Panc1 (cell line): Measurements from ENCODE around the gene HUNK. TPM values are rescaled to one million over a fixed set of nuclear protein-coding genes. Genes with fewer than 3 reads are reported as not detected.
"Not testable (repeated sequence)": the region's sequence is repeated elsewhere in the genome, so short reads cannot be mapped to it uniquely, and the experiment has no call there.

Source experiments
- ATAC-seq: fragments of 200-7000 bp; cut with Tn5 transposase; 2 replicates; pipeline ENCODE4 v1.9.1; 2020; ENCODE audit warnings: mild to moderate bottlenecking, moderate library complexity
- BruUV-seq: library from RNA; stranded (reverse); fragments of 400-500 nt; replicated peaks from 2 replicates; lab custom pipeline; 2021; lab: Mats Ljungman, UMichigan
- CTCF ChIA-PET: fragments of 300-600 bp; sonication (Branson Sonifier 250); formaldehyde crosslinking; loops from one replicate; lab custom pipeline; 2022; ENCODE audit warnings: antibody characterized with exemption; lab: Charles Lee
- POLR2A ChIA-PET: fragments of 300-600 bp; sonication (Branson Sonifier 250); formaldehyde crosslinking; loops from one replicate; lab custom pipeline; 2022; ENCODE audit warnings: antibody characterized with exemption; lab: Charles Lee
- DNase-seq: peaks from one replicate; pipeline ENCODE4 v3.0.0-alpha.2; 2010; ENCODE audit warnings: low read depth, low spot score
- H3K27ac ChIP-seq: 2 replicates; pipeline ENCODE4 v1.5.1; 2011; ENCODE audit warnings: mild to moderate bottlenecking, low read length, inconsistent platforms
- H3K27me3 ChIP-seq: fragments of 200-500 bp; sonication (Bioruptor generic); 2 replicates; pipeline ENCODE4 v1.6.0; 2014; ENCODE audit warnings: low read length, inconsistent platforms; ENCODE audit not compliant: control insufficient read depth, insufficient read depth
- H3K36me3 ChIP-seq: fragments of 200-500 bp; sonication (Bioruptor generic); 2 replicates; pipeline ENCODE4 v1.5.1; 2014; ENCODE audit warnings: inconsistent platforms, mild to moderate bottlenecking, low read length, moderate library complexity; ENCODE audit not compliant: control insufficient read depth, insufficient read depth
- H3K4me1 ChIP-seq: 2 replicates; pipeline ENCODE4 v1.5.1; 2011; ENCODE audit warnings: inconsistent platforms, mild to moderate bottlenecking, low read length, moderate library complexity; ENCODE audit not compliant: control insufficient read depth, insufficient read depth
- H3K4me3 ChIP-seq, 2 experiments: 2 replicates each; pipeline ENCODE4 v1.5.1; 2011 to 2012; ENCODE audit warnings: low read depth in 2 of 2, low read length in 2 of 2, mild to moderate bottlenecking in 2 of 2, inconsistent platforms in 1 of 2, moderate library complexity in 1 of 2
- H3K9me3 ChIP-seq: fragments of 200-500 bp; sonication (Bioruptor generic); 2 replicates; pipeline ENCODE4 v1.5.1; 2014; ENCODE audit warnings: low read depth, mild to moderate bottlenecking, inconsistent platforms, low read length, moderate library complexity; ENCODE audit not compliant: control insufficient read depth, insufficient read depth
- POLR2AphosphoS5 ChIP-seq: IDR thresholded peaks from 2 replicates; pipeline ENCODE4 v1.6.1; 2012; ENCODE audit warnings: mild to moderate bottlenecking, low read depth, low read length, moderate library complexity
- SIN3A ChIP-seq: IDR thresholded peaks from 2 replicates; pipeline ENCODE4 v1.6.1; 2012; ENCODE audit warnings: low read depth, mild to moderate bottlenecking, low read length, moderate library complexity, borderline replicate concordance; ENCODE audit not compliant: insufficient read depth
- TCF7L2 ChIP-seq: IDR thresholded peaks from 2 replicates; pipeline ENCODE4 v1.6.1; 2011; ENCODE audit warnings: mild to moderate bottlenecking, low read depth, low read length, inconsistent platforms
- in situ Hi-C: cut with HindIII; loops from 2 replicates; pipeline ENCODE4 v1.10.0; 2016; ENCODE audit warnings: low sequenced_read_pairs, low pct_unique_long_range_greater_than_20kb
- intact Hi-C: fragments of 100-400 bp; cut with micrococcal nuclease; formaldehyde crosslinking; loops from one replicate; pipeline ENCODE4 v1.10.0; 2022; ENCODE audit not compliant: unreplicated experiment
- total RNA-seq: library from RNA; stranded (reverse); gene quantifications from one replicate; pipeline ENCODE4 v1.2.1, GENCODE V29; 2021; ENCODE audit not compliant: unreplicated experiment
- TF ChIP-seq, protein P1 (sequence below), 2 experiments: IDR thresholded peaks; 2 replicates each; pipeline ENCODE4 v1.6.1; 2011 to 2012; ENCODE audit warnings: low read depth in 2 of 2, control low read depth in 1 of 2, low read length in 1 of 2, mild to moderate bottlenecking in 1 of 2, moderate library complexity in 1 of 2; ENCODE audit not compliant: insufficient read depth in 1 of 2
- TF ChIP-seq, protein P2 (sequence below): fragments of 450-650 bp; IDR thresholded peaks from 2 replicates; pipeline ENCODE4 v1.5.1; 2017; ENCODE audit warnings: mild to moderate bottlenecking

The HUNK gene
- total RNA-seq, 1 experiment from 2014 or later, result 0.05 TPM

DNA sequence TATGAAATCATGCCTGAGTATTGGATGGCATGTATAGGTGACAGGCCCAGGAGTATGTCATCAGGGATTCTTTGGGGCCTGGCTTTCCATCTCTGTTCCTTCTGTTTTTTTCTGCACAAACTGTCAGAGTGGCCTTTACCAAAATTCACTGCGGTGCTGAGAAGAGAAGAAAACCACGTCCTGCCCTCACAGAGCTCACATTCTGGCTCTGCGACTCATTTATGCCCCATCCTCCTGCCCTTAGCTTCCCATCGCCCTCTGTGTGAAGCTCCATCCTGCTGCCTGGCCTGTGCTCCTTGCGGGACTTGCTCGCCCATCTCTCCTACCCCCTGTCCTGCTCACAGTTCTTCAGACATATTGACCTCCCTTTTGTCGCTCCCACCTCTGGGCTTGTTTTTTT lies 73.4 kb downstream of the HUNK start:
- ATAC-seq (no peak), DNase-seq (no peak)
- no peaks in the 10 kb centered on the region for H3K36me3 ChIP-seq
- H3K4me3 ChIP-seq, result no peak overlapping the region
- H3K4me1 ChIP-seq, result no peaks in the 10 kb centered on the region
- H3K9me3 ChIP-seq, result no peaks in the 10 kb centered on the region
- peaks cover 2% of the 10 kb centered on the region; the same call in 1 of the 2 replicates for H3K27me3 ChIP-seq
- in situ Hi-C loops, result no loop called here
- no TSS peak for BruUV-seq
- TF ChIP-seq, protein P1, sequence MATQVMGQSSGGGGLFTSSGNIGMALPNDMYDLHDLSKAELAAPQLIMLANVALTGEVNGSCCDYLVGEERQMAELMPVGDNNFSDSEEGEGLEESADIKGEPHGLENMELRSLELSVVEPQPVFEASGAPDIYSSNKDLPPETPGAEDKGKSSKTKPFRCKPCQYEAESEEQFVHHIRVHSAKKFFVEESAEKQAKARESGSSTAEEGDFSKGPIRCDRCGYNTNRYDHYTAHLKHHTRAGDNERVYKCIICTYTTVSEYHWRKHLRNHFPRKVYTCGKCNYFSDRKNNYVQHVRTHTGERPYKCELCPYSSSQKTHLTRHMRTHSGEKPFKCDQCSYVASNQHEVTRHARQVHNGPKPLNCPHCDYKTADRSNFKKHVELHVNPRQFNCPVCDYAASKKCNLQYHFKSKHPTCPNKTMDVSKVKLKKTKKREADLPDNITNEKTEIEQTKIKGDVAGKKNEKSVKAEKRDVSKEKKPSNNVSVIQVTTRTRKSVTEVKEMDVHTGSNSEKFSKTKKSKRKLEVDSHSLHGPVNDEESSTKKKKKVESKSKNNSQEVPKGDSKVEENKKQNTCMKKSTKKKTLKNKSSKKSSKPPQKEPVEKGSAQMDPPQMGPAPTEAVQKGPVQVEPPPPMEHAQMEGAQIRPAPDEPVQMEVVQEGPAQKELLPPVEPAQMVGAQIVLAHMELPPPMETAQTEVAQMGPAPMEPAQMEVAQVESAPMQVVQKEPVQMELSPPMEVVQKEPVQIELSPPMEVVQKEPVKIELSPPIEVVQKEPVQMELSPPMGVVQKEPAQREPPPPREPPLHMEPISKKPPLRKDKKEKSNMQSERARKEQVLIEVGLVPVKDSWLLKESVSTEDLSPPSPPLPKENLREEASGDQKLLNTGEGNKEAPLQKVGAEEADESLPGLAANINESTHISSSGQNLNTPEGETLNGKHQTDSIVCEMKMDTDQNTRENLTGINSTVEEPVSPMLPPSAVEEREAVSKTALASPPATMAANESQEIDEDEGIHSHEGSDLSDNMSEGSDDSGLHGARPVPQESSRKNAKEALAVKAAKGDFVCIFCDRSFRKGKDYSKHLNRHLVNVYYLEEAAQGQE (IDR thresholded peaks at IDR 0.05; ENCODE audit: insufficient read depth in 1 of 2, low read depth in 2 of 2, low read length in 1 of 2), result no peak
- TF ChIP-seq TCF7L2 (no peak), SIN3A (no peak), POLR2AphosphoS5 (no peak)
- TF ChIP-seq, protein P2, sequence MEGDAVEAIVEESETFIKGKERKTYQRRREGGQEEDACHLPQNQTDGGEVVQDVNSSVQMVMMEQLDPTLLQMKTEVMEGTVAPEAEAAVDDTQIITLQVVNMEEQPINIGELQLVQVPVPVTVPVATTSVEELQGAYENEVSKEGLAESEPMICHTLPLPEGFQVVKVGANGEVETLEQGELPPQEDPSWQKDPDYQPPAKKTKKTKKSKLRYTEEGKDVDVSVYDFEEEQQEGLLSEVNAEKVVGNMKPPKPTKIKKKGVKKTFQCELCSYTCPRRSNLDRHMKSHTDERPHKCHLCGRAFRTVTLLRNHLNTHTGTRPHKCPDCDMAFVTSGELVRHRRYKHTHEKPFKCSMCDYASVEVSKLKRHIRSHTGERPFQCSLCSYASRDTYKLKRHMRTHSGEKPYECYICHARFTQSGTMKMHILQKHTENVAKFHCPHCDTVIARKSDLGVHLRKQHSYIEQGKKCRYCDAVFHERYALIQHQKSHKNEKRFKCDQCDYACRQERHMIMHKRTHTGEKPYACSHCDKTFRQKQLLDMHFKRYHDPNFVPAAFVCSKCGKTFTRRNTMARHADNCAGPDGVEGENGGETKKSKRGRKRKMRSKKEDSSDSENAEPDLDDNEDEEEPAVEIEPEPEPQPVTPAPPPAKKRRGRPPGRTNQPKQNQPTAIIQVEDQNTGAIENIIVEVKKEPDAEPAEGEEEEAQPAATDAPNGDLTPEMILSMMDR, result no peak
- CTCF ChIA-PET, result no interaction called here
- H3K27ac ChIP-seq, result no peak overlapping the region
- POLR2A ChIA-PET, result no interaction called here
- intact Hi-C loops, result no loop called here

DNA sequence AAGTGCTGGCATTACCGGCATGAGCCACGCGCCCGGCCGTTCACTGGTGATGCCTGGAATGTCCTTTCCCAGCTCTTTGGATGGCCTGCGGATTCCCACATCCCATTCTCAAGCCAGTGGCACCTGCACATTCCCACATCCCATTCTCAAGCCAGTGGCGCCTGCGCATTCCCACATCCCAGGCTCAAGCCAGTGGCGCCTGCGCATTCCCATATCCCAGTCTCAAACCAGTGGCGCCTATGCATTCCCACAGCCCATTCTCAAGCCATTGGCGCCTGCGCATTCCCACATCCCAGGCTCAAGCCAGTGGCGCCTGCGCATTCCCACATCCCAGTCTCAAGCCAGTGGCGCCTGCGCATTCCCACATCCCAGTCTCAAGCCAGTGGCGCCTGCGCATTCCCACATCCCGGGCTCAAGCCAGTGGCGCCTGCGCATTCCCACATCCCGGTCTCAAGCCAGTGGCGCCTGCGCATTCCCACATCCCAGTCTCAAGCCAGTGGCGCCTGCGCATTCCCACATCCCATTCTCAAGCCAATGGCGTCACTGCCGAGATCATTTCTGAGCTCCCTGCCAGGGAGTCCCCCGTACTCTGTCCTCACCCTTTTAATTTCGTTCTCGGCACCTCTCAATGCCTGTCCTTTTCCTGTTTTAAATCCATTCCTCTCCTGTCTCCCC lies 74.2 kb downstream of the HUNK start:
- H3K4me3 ChIP-seq, intact Hi-C loops, H3K27ac ChIP-seq, POLR2A ChIA-PET, DNase-seq, ATAC-seq, H3K36me3 ChIP-seq, H3K9me3 ChIP-seq, H3K4me1 ChIP-seq, BruUV-seq, H3K27me3 ChIP-seq, in situ Hi-C loops, CTCF ChIA-PET: not testable (repeated sequence)

DNA sequence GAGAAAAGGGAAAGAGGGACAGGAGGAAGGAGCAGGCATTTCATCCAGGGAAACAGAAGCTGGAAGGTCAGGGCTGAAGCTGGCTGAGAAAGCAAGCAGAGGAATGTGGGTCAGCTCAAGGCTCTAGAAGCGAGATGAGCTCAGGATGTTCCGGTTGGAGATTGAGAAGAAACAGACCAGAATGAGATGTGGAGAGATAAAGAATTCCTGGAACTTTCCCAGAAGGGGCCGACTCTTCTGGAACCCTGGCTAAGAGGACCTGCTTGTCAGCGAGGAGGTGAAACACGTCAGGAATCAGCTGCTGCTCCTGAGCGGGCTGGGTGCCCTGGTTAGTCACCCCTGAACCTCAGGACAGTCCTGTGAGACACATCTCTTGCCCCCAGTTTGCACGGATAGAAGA lies 75.9 kb downstream of the HUNK start:
- H3K27ac ChIP-seq, result no peak overlapping the region
- no peaks in the 10 kb centered on the region for H3K4me1 ChIP-seq
- CTCF ChIA-PET, result no interaction called here
- intact Hi-C loops (no loop called here), in situ Hi-C loops (no loop called here)
- no peaks in the 10 kb centered on the region; the same call in 1 of the 2 replicates for H3K27me3 ChIP-seq
- no TSS peak for BruUV-seq
- H3K36me3 ChIP-seq, result no peaks in the 10 kb centered on the region
- TF ChIP-seq TCF7L2 (no peak), SIN3A (no peak), POLR2AphosphoS5 (no peak)
- TF ChIP-seq, protein P1 (IDR thresholded peaks at IDR 0.05; ENCODE audit: insufficient read depth in 1 of 2, low read depth in 2 of 2, low read length in 1 of 2), result no peak
- TF ChIP-seq, protein P2, result no peak
- H3K4me3 ChIP-seq, result no peak overlapping the region
- ATAC-seq (no peak), DNase-seq (no peak)
- H3K9me3 ChIP-seq, result no peaks in the 10 kb centered on the region
- POLR2A ChIA-PET, result no interaction called here
